A204.1 (cell line): ENCODE results near the gene PLCB4.

Experiments
- FAIRE-seq: peaks from 2 replicates; lab custom pipeline; 2012; peaks lifted over from hg19 to GRCh38; lab: Jason Lieb, UNC

PLCB4 gene

GRCh38 chr20:9403448-9403847 lies 334.6 kb downstream of the PLCB4 start:
- FAIRE-seq, result no peak

- peak; percentile 90 for FAIRE-seq
Observed at GRCh38 chr20:9407805-9408421, 339.0 kb downstream of the PLCB4 start.

GRCh38 chr20:9408422-9409300 lies 339.8 kb downstream of the PLCB4 start:
- FAIRE-seq, result no peak

GRCh38 chr20:9409352-9409751 lies 340.5 kb downstream of the PLCB4 start:
- no peak for FAIRE-seq

- FAIRE-seq, result no peak
Observed at GRCh38 chr20:9409981-9410380, 341.1 kb downstream of the PLCB4 start.

- no peak for FAIRE-seq
Observed at GRCh38 chr20:9411833-9412232, 342.9 kb downstream of the PLCB4 start.

GRCh38 chr20:9412309-9412708 lies 343.4 kb downstream of the PLCB4 start:
- no peak for FAIRE-seq

GRCh38 chr20:9413001-9413400 lies 344.1 kb downstream of the PLCB4 start:
- no peak for FAIRE-seq

GRCh38 chr20:9415426-9415825 lies 346.5 kb downstream of the PLCB4 start:
- no peak for FAIRE-seq

GRCh38 chr20:9416421-9416820 lies 347.5 kb downstream of the PLCB4 start:
- no peak for FAIRE-seq

GRCh38 chr20:9417665-9418064 lies 348.8 kb downstream of the PLCB4 start:
- FAIRE-seq, result no peak

GRCh38 chr20:9422321-9423057 lies 353.6 kb downstream of the PLCB4 start:
- no peak for FAIRE-seq

- FAIRE-seq, result no peak
Observed at GRCh38 chr20:9424551-9424950, 355.7 kb downstream of the PLCB4 start.

GRCh38 chr20:9427430-9428291 lies 358.8 kb downstream of the PLCB4 start:
- no peak for FAIRE-seq

- FAIRE-seq, result no peak
Observed at GRCh38 chr20:9428292-9428607, 359.4 kb downstream of the PLCB4 start.

- FAIRE-seq, result no peak
Observed at GRCh38 chr20:9439806-9440205, 370.9 kb downstream of the PLCB4 start.

- no peak for FAIRE-seq
Observed at GRCh38 chr20:9440892-9441291, 372.0 kb downstream of the PLCB4 start.

- FAIRE-seq, result no peak
Observed at GRCh38 chr20:9441948-9442347, 373.1 kb downstream of the PLCB4 start.

- FAIRE-seq, result no peak
Observed at GRCh38 chr20:9442858-9443257, 374.0 kb downstream of the PLCB4 start.

GRCh38 chr20:9444921-9445320 lies 376.0 kb downstream of the PLCB4 start:
- no peak for FAIRE-seq

GRCh38 chr20:9447182-9447581 lies 378.3 kb downstream of the PLCB4 start:
- no peak for FAIRE-seq

- no peak for FAIRE-seq
Observed at GRCh38 chr20:9453201-9453600, 384.3 kb downstream of the PLCB4 start.
